Immature natural killer cell (primary cell): Measurements from ENCODE around the gene SMIM22. TPM values are rescaled to one million over a fixed set of nuclear protein-coding genes. Genes with fewer than 3 reads are reported as not detected.

Source experiments
- DNase-seq, 3 donors: peaks; one replicate each; pipeline ENCODE4 v3.0.0; 2022; ENCODE audit warnings: mixed read lengths in 1 of 3
- H3K27ac Mint-ChIP-seq, 6 donors: one replicate each; pipeline ENCODE4 v1.8.0; 2020; ENCODE audit warnings: mixed read lengths in 6 of 6, mild to moderate bottlenecking in 5 of 6, inconsistent platforms in 4 of 6, moderate library complexity in 3 of 6
- H3K27me3 Mint-ChIP-seq, 3 donors: one replicate each; pipeline ENCODE4 v1.8.0; 2020 to 2021; ENCODE audit warnings: low read depth in 3 of 3, mild to moderate bottlenecking in 3 of 3, mixed read lengths in 3 of 3, moderate library complexity in 3 of 3, inconsistent platforms in 1 of 3
- H3K36me3 Mint-ChIP-seq, 3 donors: one replicate each; pipeline ENCODE4 v1.8.0; 2020; ENCODE audit warnings: mixed read lengths in 3 of 3, inconsistent platforms in 2 of 3, mild to moderate bottlenecking in 2 of 3
- H3K4me1 Mint-ChIP-seq, 2 donors: one replicate each; pipeline ENCODE4 v1.8.0; 2020; ENCODE audit warnings: inconsistent platforms in 2 of 2, mild to moderate bottlenecking in 2 of 2, mixed read lengths in 2 of 2, moderate library complexity in 1 of 2
- H3K4me3 Mint-ChIP-seq, 5 donors: one replicate each; pipeline ENCODE4 v1.8.0; 2020; ENCODE audit warnings: mild to moderate bottlenecking in 5 of 5, mixed read lengths in 5 of 5, inconsistent platforms in 3 of 5, moderate library complexity in 3 of 5
- H3K9me3 Mint-ChIP-seq, 6 donors: one replicate each; pipeline ENCODE4 v1.8.0; 2020; ENCODE audit warnings: mild to moderate bottlenecking in 6 of 6, mixed read lengths in 6 of 6, inconsistent platforms in 4 of 6, moderate library complexity in 3 of 6
- polyA plus RNA-seq, 3 donors: library from polyadenylated mRNA; unstranded; fragments of 300-500 nt; fragmentation: Illumina TruSeq; gene quantifications; one replicate each; pipeline ENCODE4 v1.2.3, GENCODE V29; 2021

The SMIM22 gene
- polyA plus RNA-seq, 3 donors from 2014 or later: not detected

DNA sequence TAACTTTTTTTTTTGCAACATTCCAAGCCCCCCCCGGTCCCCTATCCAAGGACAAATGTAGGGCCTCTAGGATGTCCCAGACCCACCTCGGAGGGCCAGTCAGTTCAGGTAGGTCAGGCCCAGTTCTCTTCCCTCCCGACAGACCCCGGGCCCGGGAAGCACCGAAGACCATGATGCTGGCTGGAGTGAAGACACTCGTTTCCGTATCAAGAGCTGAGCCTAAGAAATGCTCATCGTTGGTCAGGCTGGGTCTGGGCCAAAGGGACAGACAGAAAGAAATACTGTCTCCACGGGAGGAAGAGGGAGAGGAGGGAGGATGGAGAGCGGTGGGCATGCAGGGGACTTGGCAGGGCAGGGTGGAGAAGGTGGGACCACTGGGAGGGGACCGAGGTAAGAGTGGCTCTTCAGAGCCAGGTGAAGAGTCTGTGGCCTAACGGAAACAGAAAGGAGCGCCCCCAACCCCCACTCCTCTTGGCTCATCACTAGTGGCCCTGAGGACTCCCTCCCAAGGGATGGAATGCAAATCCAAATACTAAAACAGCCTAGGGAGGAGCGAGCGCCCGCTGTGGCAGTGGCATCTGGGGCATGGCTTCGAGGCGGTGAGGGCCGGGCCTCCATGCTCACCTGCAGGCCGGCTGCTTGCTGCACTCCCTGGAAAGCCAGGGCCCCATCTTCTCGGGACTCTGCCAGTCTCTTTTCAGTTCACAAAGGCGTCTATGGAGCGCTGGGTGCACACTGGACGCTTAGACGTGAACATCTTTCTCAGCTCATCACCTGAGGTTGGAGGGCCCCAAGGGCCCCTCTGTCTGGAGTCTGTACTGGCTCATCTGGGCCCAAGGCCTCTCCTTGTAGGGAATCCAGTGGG lies 9.0 kb downstream of the SMIM22 start:
- DNase-seq: no peak
- Mint-ChIP-seq H3K4me3 (peak overlapping the region in 4 of 5 donors; percentile 15 to 88 (median 58)), H3K27ac (peak overlapping the region in 1 of 6 donors; percentile 49), H3K36me3 (peaks cover 0 to 8% (median 0%) of the 10 kb centered on the region in 3 donors), H3K9me3 (no peaks in the 10 kb centered on the region), H3K27me3 (peaks cover 0 to 2% (median 0%) of the 10 kb centered on the region in 3 donors), H3K4me1 (peaks cover 11 to 14% of the 10 kb centered on the region in 2 donors)

DNA sequence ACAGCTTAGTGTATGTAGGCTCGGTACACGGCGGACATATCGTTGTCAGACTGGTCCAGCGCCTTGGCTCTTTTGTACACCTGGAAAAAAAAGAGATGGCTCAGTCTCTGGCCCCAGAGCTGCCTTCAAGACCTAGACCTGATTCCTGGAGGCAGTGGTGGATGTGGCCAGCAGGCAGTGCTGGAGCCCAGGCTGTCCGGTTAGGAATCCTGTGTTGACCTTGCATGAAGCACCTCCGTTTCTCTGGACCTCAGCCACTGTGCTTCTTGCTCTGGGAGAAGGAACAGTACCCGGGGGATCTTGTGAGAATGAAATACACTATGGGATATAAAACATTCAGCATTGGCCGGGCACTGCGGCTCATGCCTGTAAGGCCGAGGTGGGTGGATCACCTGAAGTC lies 10.1 kb downstream of the SMIM22 start:
- H3K4me3 Mint-ChIP-seq: no peak overlapping the region
- H3K4me1 Mint-ChIP-seq: peaks cover 11 to 14% of the 10 kb centered on the region in 2 donors
- no peaks in the 10 kb centered on the region for H3K9me3 Mint-ChIP-seq
- peaks cover 0 to 8% (median 0%) of the 10 kb centered on the region in 3 donors for H3K36me3 Mint-ChIP-seq
- H3K27ac Mint-ChIP-seq: peak overlapping the region in 1 of 6 donors; percentile 40
- no peak for DNase-seq
- peaks cover 0 to 2% (median 0%) of the 10 kb centered on the region in 3 donors for H3K27me3 Mint-ChIP-seq

DNA sequence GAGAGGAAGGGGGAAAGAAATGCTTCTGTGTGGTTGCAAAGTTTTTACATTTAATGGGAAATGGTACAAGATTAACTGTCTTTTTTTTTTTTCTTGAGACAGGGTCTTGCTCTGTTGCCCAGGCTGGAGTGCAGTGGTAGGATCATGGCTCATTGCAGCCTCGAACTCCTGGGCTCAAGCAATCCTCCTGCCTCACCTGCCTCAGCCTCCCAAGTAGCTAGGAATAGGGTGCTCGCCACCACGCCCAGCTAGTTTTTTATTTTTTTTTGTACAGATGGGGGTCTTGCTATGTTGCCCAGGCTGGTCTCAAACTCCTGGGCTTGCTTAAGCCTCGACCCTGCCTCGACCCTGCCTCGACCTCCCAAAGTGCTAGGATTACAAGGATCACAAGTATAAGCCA lies 11.1 kb downstream of the SMIM22 start:
- Mint-ChIP-seq H3K4me3 (no peak overlapping the region), H3K4me1 (peaks cover 7 to 11% of the 10 kb centered on the region in 2 donors), H3K9me3 (no peaks in the 10 kb centered on the region), H3K36me3 (peaks cover 0 to 11% (median 0%) of the 10 kb centered on the region in 3 donors), H3K27me3 (peaks cover 0 to 2% (median 0%) of the 10 kb centered on the region in 3 donors), H3K27ac (peak overlapping the region in 1 of 6 donors; percentile 14)
- DNase-seq: no peak

DNA sequence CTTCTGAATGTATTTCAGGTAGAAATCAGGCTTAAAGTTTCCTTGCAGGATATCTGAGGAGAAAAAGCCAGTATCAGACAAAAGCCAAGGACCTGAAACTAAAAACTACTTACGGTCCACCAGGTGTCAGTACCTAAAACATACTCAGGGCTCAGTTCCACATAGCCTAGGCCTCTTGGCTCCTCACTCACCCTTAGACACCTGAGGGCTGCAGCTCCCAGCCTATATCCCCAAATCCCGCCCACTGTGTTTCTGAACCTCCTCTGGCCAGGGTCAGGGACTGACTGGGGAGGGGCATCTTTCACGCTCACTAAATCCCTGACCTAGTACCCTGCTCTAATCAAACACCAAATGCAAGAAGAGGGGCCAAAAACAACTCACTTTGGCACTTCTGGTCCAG lies 16.1 kb downstream of the SMIM22 start:
- Mint-ChIP-seq H3K4me3 (no peak overlapping the region), H3K4me1 (no peaks in the 10 kb centered on the region), H3K36me3 (peaks cover 9 to 37% (median 12%) of the 10 kb centered on the region in 3 donors), H3K27me3 (peaks cover 0 to 2% (median 0%) of the 10 kb centered on the region in 3 donors), H3K27ac (no peak overlapping the region), H3K9me3 (no peaks in the 10 kb centered on the region)
- DNase-seq: no peak

DNA sequence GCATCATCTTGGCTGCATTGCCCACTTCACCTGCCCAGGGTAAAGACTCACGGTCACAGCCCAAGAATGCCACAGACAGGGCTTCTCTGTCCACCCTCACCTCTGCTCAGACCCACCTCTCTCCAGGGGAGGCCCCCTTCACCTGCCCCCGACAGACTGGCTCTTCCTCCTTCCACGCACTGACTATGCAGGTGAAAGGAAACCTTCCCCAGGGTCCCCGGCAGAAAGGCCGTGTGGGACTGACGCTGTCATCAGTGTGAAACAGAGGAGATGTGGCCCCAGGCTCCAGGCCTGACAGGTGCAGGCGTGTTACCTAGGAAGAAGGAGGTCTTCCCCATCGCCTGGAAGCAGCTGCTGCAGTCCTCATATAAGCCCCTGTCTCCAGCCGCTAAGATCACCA lies 16.6 kb downstream of the SMIM22 start:
- peak overlapping the region in 1 of 6 donors; percentile 58 for H3K27ac Mint-ChIP-seq
- H3K27me3 Mint-ChIP-seq: peaks cover 0 to 2% (median 0%) of the 10 kb centered on the region in 3 donors
- no peak overlapping the region for H3K4me3 Mint-ChIP-seq
- no peak for DNase-seq
- H3K36me3 Mint-ChIP-seq: peaks cover 11 to 40% (median 15%) of the 10 kb centered on the region in 3 donors
- H3K4me1 Mint-ChIP-seq: no peaks in the 10 kb centered on the region
- H3K9me3 Mint-ChIP-seq: no peaks in the 10 kb centered on the region

DNA sequence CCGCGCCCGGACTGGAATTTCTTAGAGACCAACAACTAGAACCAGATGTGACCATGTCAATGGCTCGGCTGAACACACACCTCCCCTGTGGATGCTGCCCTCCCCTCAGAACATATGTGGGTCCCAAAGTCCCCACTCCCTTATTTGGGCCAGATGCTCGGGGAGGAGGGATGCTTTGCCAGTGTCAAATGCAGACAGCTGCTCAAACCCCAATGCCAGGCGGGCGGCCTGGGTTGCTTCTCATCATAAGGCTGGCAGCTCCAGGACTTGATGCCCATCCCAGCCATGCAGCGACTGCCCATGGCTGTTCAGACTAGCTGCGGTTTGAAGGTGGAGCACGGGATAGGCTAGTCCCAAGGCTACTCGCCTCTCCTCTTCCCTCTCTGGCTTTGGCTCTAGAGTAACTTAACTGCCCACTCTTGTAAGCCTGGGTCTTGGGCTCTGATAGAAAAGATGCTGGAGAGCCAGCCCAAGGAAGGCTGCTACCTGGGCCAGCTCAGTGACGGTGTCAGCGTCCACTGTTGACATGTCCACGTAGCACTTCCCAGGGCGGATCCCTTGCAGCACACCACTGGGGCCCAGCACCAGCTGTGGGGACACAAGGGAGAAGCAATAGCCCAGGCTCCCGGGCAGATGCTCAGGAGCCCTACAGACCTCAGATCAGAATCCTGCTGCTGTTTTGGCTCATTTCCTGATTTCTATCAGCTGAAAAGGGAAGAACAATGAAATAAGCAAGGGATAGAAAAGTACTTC lies 18.3 kb downstream of the SMIM22 start:
- H3K4me1 Mint-ChIP-seq: no peaks in the 10 kb centered on the region
- no peak for DNase-seq
- H3K4me3 Mint-ChIP-seq: no peak overlapping the region
- H3K36me3 Mint-ChIP-seq: peaks cover 15 to 35% (median 15%) of the 10 kb centered on the region in 3 donors
- H3K27me3 Mint-ChIP-seq: peaks cover 0 to 2% (median 0%) of the 10 kb centered on the region in 3 donors
- H3K9me3 Mint-ChIP-seq: no peaks in the 10 kb centered on the region
- H3K27ac Mint-ChIP-seq: no peak overlapping the region

DNA sequence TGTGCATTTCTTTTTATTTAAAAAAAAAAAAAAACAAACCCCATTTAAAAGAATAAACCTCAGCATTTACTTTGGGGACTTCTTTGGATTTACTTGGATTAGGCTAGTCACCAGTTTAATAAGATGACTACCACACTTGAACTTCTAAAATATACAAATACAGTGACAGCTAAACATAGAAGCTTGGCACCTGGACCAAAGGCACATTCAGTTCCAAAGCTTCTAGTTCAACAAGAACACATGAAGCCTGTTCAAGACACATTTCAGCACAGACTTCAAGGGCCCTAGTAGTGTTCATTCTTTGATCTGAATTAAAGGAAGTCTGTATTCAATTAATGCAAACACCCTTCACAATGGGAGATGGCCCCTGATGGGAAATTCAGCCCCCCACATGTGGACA lies 18.9 kb downstream of the SMIM22 start:
- H3K4me3 Mint-ChIP-seq: no peak overlapping the region

DNA sequence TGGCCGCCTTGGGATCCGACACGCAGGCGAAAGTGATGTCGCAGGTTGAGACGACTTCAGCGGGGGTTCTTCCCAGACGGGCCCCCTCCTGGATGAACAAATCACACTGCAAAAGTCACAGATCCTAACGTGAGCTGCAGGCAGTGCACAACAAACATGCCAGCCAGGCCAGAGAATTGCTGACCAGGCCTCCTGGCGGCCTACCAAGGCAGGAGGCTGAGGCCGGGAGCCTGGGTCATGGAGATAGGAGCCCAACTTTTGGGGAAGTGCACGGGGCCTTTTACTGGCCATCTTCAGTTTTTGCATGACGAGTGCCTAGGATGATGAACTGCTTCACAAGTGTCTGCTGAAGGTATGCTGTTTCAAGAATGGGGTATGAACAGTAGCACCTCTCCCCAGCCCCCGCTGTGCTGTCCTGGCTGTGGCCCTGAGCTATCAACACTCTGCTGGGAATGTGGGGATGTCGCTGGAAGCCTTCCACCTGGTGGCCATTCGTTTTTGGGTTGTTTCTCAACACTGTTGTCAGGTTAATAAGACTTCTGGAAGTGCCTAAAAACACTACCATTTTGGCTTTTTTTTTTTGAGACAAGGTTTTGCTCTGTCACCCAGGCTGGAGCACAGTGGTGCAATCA lies 19.5 kb downstream of the SMIM22 start:
- peaks cover 0 to 3% (median 0%) of the 10 kb centered on the region in 3 donors for H3K27me3 Mint-ChIP-seq
- no peaks in the 10 kb centered on the region for H3K9me3 Mint-ChIP-seq
- no peaks in the 10 kb centered on the region for H3K4me1 Mint-ChIP-seq
- DNase-seq: no peak
- H3K27ac Mint-ChIP-seq: peak overlapping the region in 2 of 6 donors; percentile 2 to 57
- H3K36me3 Mint-ChIP-seq: peaks cover 15 to 42% (median 15%) of the 10 kb centered on the region in 3 donors
- H3K4me3 Mint-ChIP-seq: no peak overlapping the region

More for the DNA sequence above, 18.9 kb downstream of the SMIM22 start:
- peak overlapping the region in 1 of 6 donors; percentile 34 for H3K27ac Mint-ChIP-seq
- H3K4me1 Mint-ChIP-seq: no peaks in the 10 kb centered on the region
- peaks cover 0 to 3% (median 0%) of the 10 kb centered on the region in 3 donors for H3K27me3 Mint-ChIP-seq
- H3K36me3 Mint-ChIP-seq: peaks cover 15 to 40% (median 15%) of the 10 kb centered on the region in 3 donors
- no peak for DNase-seq
- no peaks in the 10 kb centered on the region for H3K9me3 Mint-ChIP-seq

DNA sequence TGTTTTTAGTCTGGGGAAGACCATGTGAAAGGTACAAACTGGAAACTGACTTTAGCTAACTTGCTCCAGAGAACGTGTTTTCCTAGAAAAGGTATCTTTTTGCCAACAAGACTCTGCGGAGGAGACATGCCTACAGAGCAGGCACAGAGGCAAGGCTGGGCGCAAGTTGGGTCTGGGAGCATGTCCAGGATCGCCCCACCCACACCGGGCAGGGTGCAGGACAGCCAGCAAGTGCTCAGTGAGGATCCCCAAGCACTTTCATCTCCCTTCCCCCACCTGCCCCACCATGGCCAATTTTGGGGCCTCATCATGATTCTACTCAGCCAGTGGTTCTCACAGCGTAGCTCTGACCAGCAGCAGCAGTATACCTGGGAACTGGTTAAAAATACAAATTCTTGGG lies 25.5 kb downstream of the SMIM22 start:
- Mint-ChIP-seq H3K27ac (no peak overlapping the region), H3K4me1 (no peaks in the 10 kb centered on the region), H3K27me3 (peaks cover 0 to 1% (median 0%) of the 10 kb centered on the region in 3 donors), H3K9me3 (no peaks in the 10 kb centered on the region), H3K4me3 (no peak overlapping the region), H3K36me3 (peaks cover 19 to 44% (median 20%) of the 10 kb centered on the region in 3 donors)
- no peak for DNase-seq

DNA sequence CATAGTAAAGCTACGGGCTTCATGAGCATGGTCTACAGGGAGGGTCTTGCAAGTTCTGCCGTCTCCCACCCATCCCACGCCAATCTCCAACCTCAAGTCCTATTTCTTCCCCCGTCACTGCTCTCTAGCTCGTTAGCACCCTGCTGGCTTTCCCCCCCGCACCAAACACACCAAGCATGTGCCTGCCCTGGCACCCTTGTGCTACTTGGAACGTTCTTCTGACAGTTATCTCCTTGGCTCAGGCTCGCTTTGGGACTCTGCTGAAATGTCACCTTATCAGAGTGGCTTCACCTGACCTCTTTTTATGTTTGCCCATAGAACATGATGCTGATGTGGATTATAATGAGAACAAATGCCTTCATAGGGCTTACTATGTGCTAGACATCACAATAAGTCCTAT lies 30.0 kb downstream of the SMIM22 start:
- Mint-ChIP-seq H3K9me3 (no peaks in the 10 kb centered on the region), H3K4me3 (no peak overlapping the region), H3K27me3 (no peaks in the 10 kb centered on the region), H3K27ac (peak overlapping the region in 1 of 6 donors; percentile 20), H3K4me1 (no peaks in the 10 kb centered on the region), H3K36me3 (peaks cover 11 to 43% (median 13%) of the 10 kb centered on the region in 3 donors)
- no peak for DNase-seq

DNA sequence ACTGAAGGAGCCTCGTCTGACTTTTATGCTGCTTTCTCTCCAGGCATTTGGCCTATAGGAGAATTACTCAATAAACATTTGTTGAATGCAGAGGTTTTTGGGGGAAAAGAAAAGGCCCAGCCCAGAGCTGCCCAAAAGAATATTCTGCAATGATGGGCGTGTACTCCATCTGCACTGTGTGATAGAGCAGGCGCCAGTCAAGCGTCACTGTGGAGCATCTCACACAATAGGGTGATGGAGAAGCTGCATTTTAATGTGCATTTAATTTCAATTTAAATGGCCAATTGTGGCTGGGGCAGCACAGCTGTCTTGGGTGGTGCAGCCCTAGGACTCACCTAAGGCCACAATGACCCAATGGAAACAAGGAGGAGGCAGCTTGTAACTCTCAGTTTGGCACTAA lies 31.4 kb downstream of the SMIM22 start:
- Mint-ChIP-seq H3K36me3 (peaks cover 17 to 51% (median 26%) of the 10 kb centered on the region in 3 donors), H3K4me1 (peaks cover 0 to 2% of the 10 kb centered on the region in 2 donors), H3K4me3 (no peak overlapping the region), H3K9me3 (no peaks in the 10 kb centered on the region), H3K27ac (no peak overlapping the region), H3K27me3 (no peaks in the 10 kb centered on the region)
- no peak for DNase-seq

DNA sequence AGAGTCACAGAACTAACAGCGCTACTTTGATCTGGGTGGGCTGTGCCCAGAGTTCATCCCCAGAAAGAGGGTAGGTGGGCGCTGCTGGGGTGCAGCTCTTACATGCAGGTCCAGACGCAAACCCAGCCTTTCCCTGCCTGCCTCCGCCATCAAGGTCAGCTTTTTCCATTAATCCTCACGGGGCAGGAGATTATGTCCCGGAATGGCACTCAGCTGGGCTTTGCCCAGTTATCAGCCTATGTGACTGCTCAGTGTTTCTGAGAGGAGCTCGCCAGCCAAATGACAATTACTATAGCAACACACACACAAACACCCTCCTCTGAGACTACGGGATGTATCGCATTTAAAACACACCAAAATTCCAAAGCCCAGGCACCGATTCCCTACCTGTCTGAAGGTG lies 31.8 kb downstream of the SMIM22 start:
- no peak for DNase-seq
- Mint-ChIP-seq H3K27ac (no peak overlapping the region), H3K36me3 (peaks cover 15 to 50% (median 28%) of the 10 kb centered on the region in 3 donors), H3K4me3 (no peak overlapping the region), H3K27me3 (no peaks in the 10 kb centered on the region), H3K4me1 (peaks cover 0 to 2% of the 10 kb centered on the region in 2 donors), H3K9me3 (no peaks in the 10 kb centered on the region)

DNA sequence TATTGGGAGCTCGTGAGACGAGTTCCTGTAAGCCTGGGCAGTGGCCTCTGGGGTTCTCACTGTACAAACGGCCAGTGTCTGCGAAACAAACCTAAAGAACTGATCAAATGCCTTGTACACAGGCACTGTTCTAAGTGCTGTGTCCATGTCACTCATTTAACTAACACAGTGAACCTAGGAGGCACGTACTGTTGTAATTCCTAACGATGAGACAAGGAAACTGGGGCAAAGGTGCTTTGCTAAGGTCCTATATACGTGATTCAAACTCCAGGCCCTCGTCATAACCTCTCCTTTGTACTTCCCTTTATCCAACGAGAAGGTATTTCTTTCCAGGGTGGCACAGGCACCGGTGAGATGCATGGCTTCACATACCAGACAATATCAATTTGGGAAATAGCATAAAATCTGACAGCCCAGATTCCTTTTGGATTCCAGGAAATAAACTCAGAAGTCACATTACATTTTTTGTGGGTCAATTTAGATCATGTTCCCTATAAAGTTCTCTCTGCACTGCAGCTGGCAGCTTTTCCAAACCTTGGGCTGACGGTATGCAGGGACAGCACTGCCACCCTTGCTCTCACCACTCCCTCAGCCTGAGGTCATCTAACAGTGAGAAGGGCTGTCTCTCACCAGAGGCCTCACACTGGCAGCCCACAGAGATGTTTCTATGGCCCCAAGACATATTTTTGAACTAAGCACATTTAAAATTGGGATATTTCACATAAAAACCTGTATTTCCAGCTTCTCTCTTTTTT lies 33.6 kb downstream of the SMIM22 start:
- peaks cover 9 to 10% of the 10 kb centered on the region in 2 donors for H3K4me1 Mint-ChIP-seq
- no peaks in the 10 kb centered on the region for H3K27me3 Mint-ChIP-seq
- DNase-seq: no peak
- no peak overlapping the region for H3K27ac Mint-ChIP-seq
- H3K36me3 Mint-ChIP-seq: peaks cover 21 to 52% (median 33%) of the 10 kb centered on the region in 3 donors
- no peaks in the 10 kb centered on the region for H3K9me3 Mint-ChIP-seq
- no peak overlapping the region for H3K4me3 Mint-ChIP-seq
